T-helper 2 cell treated with Interferon-gamma antibody and Interleukin-4, amounts not matched to agents 100 ng/mL and 5 ng/mL, for 36 hours (primary cell): ENCODE measurements around the gene MMD. TPM values are rescaled to one million over a fixed set of nuclear protein-coding genes. Genes with fewer than 3 reads are reported as not detected.
"Not testable (repeated sequence)": the region's sequence is repeated elsewhere in the genome, so short reads cannot be mapped to it uniquely, and the experiment has no call there.

ENCODE experiments used
- intact Hi-C: fragments of 100-400 bp; cut with micrococcal nuclease; formaldehyde crosslinking; loops from one replicate; pipeline ENCODE4 v1.15.1; 2023
- total RNA-seq: library from RNA; stranded (reverse); gene quantifications from 2 replicates; pipeline ENCODE4 v1.2.3, GENCODE V29; 2022

The MMD gene
- 31.9 and 33.2 TPM in 2 replicates for total RNA-seq

- intact Hi-C loops, result loop anchor here (2.0 to 10.0 kb wide), 5 partner anchors 93 to 1666 kb away; partner anchors contain the start of genes AKAP1, HLF and PCTP
Measured at GRCh38 chr17:55421179-55421934, at the start of gene MMD. TSS of gene MMD (minus strand) at chr17:55421835. CDS start at chr17:55421695, 140 bp downstream.

- intact Hi-C loops, result no loop called here
Measured at GRCh38 chr17:55466671-55467070, 45.0 kb upstream of the MMD start.

- intact Hi-C loops, result not testable (repeated sequence)
Measured at GRCh38 chr17:55465771-55466170, 44.1 kb upstream of the MMD start.

GRCh38 chr17:55463600-55463999, 42.0 kb upstream of the MMD start:
- intact Hi-C loops, result no loop called here

- intact Hi-C loops, result no loop called here
Measured at GRCh38 chr17:55462711-55463110, 41.1 kb upstream of the MMD start.

- intact Hi-C loops, result no loop called here
Measured at GRCh38 chr17:55462234-55462633, 40.6 kb upstream of the MMD start.

- intact Hi-C loops, result no loop called here
Measured at GRCh38 chr17:55458978-55459377, 37.3 kb upstream of the MMD start.

GRCh38 chr17:55458287-55458900, 36.8 kb upstream of the MMD start:
- intact Hi-C loops, result no loop called here

- intact Hi-C loops, result no loop called here
Measured at GRCh38 chr17:55456307-55457240, 34.9 kb upstream of the MMD start.

- intact Hi-C loops, result no loop called here
Measured at GRCh38 chr17:55454906-55455474, 33.4 kb upstream of the MMD start.

- intact Hi-C loops, result no loop called here
Measured at GRCh38 chr17:55453839-55454557, 32.4 kb upstream of the MMD start.

GRCh38 chr17:55452139-55452790, 30.6 kb upstream of the MMD start:
- intact Hi-C loops, result no loop called here

GRCh38 chr17:55451758-55452138, 30.1 kb upstream of the MMD start:
- intact Hi-C loops, result no loop called here

GRCh38 chr17:55451203-55451641, 29.6 kb upstream of the MMD start:
- intact Hi-C loops, result no loop called here

- intact Hi-C loops, result no loop called here
Measured at GRCh38 chr17:55450232-55450825, 28.7 kb upstream of the MMD start.

- intact Hi-C loops, result no loop called here
Measured at GRCh38 chr17:55448681-55449080, 27.0 kb upstream of the MMD start.

- intact Hi-C loops, result no loop called here
Measured at GRCh38 chr17:55446581-55447205, 25.1 kb upstream of the MMD start.

- intact Hi-C loops, result not testable (repeated sequence)
Measured at GRCh38 chr17:55446004-55446403, 24.4 kb upstream of the MMD start.
